Glomerular visceral epithelial cell (primary cell): Measurements from ENCODE around the gene MYO3B.
"Not testable (repeated sequence)": the region's sequence is repeated elsewhere in the genome, so short reads cannot be mapped to it uniquely, and the experiment has no call there.

Source experiments
- DNase-seq: peaks from one replicate; pipeline ENCODE4 v3.0.0-alpha.2; 2016; ENCODE audit errors: extremely low spot score

The MYO3B gene

GRCh38 chr2:170341684-170342623 lies 164.0 kb downstream of the MYO3B start:
- no peak for DNase-seq

GRCh38 chr2:170344663-170345346 lies 166.9 kb downstream of the MYO3B start:
- no peak for DNase-seq

- no peak for DNase-seq
Measured at GRCh38 chr2:170345607-170346006, 167.7 kb downstream of the MYO3B start.

- DNase-seq: not testable (repeated sequence)
Measured at GRCh38 chr2:170349269-170349668, 171.3 kb downstream of the MYO3B start.

- no peak for DNase-seq
Measured at GRCh38 chr2:170350929-170351826, 173.2 kb downstream of the MYO3B start.

- DNase-seq: no peak
Measured at GRCh38 chr2:170353723-170354122, 175.8 kb downstream of the MYO3B start.

- no peak for DNase-seq
Measured at GRCh38 chr2:170354388-170354787, 176.4 kb downstream of the MYO3B start.

GRCh38 chr2:170354855-170355780 lies 177.2 kb downstream of the MYO3B start:
- no peak for DNase-seq

GRCh38 chr2:170359466-170359865 lies 181.5 kb downstream of the MYO3B start:
- DNase-seq: no peak

- no peak for DNase-seq
Measured at GRCh38 chr2:170360546-170361089, 182.7 kb downstream of the MYO3B start.

GRCh38 chr2:170361090-170361936 lies 183.4 kb downstream of the MYO3B start:
- DNase-seq: peak; percentile 51

GRCh38 chr2:170362313-170362870 lies 184.4 kb downstream of the MYO3B start:
- no peak for DNase-seq

GRCh38 chr2:170362871-170363631 lies 185.1 kb downstream of the MYO3B start:
- no peak for DNase-seq

GRCh38 chr2:170365003-170365402 lies 187.1 kb downstream of the MYO3B start:
- DNase-seq: no peak

GRCh38 chr2:170365686-170366085 lies 187.7 kb downstream of the MYO3B start:
- DNase-seq: no peak

GRCh38 chr2:170368370-170368769 lies 190.4 kb downstream of the MYO3B start:
- DNase-seq: no peak

- no peak for DNase-seq
Measured at GRCh38 chr2:170369228-170369627, 191.3 kb downstream of the MYO3B start.

GRCh38 chr2:170369894-170370293 lies 191.9 kb downstream of the MYO3B start:
- DNase-seq: peak; percentile 20
